ENCODE results near the gene SSTR5.

Gene SSTR5

DNA sequence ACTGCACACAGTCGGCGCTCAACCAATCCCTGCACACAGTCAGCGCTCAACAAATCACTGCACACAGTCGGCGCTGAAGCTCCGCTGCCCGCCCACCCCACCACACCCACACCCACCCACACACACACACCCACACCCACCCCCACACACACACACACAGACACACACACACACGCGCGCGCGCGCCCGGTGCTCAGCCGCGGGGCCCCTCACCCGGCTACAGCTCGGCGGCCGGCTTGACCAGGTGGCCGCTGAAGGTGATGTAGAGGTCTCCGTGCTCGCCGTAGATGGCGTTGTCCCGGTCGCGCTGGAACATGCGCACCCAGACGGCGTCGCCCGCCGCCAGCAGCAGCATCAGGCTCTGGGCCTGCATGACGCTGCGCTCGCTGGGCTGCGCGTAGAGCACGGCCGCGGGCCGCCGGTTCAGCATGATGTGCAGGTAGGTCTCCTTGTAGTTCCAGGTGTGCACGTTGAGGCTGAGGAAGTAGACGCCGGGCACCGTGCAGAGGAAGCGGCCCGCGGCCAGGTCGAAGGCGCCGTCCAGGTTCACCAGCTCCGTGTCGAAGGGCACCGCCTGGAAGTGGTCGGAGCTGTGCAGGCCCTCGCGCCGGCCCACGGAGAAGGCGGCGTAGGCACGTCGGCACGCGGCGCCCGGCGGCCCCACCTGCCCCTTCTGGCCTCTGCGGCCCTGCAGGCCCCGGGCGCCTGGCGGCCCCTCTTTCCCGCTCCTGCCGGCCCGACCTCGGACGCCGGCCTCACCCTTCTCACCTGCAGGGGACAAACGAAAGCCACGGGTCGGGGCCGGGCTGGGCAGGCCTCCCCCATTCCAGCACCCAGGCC, 21.0 kb downstream of the SSTR5 start:
- DNase-seq, result no peak

DNA sequence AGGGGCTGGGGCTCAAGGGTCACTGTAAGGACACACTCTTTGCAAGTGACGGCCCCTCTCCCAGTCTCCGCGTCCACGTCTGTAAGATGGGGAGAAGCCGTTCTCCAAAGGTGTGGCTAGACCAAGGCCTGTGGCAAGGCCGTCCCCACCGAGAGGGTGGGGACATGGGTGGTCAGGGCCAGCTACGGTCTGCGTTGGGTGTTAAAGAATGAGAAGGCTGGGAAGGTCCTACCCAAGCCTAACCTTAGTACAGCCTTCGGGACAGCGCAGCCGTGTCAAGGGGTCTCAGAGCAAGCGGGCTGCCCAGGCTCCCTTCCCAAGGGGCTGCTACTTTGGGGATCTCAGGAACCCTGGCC, 21.6 kb downstream of the SSTR5 start:
- no peak for DNase-seq

- DNase-seq, result no peak
Measured at GRCh38 chr16:1094601-1095449, 22.3 kb downstream of the SSTR5 start.

DNA sequence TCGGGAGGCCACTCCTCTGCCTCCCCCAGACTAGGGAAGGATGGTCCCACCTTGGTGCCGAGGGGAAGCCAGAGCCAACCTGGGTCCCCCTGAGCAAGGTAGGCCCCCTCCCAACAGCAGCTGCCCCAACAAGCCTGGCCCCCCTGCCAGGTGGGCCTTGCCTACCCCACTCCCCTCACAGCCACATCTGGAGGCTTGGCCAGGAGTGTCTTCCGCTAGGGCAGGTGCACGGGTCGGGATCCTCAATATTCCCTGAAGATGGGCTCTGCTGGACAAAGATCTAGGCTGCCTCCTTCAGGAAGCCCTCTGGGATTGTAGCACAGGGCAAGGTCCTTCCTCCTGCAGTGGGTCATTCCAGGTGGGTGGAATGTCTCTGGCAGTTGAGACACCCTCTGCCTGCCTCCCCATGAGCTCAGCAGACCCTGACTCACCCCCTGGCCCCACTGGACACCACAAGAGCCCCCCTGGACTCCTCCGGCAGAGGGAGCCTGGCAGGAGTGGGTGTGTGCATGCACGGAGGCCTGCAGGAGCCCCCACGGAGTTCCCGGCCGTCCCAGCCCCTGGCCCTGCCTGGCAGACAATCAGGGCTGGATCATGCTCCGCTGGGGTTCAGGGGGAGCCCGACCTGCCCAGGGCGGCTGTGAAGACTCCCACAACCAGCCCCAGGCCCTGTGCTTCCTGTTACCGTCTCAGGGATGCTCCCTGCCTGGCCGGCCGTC, 23.1 kb downstream of the SSTR5 start:
- no peak for DNase-seq

- DNase-seq, result no peak
Measured at GRCh38 chr16:1096169-1097082, 23.9 kb downstream of the SSTR5 start, which contains the start of gene C1QTNF8. Gene C1QTNF8, minus strand, starts transcription at chr16:1096244. Its CDS starts 1,322 bp downstream, at chr16:1094922.

DNA sequence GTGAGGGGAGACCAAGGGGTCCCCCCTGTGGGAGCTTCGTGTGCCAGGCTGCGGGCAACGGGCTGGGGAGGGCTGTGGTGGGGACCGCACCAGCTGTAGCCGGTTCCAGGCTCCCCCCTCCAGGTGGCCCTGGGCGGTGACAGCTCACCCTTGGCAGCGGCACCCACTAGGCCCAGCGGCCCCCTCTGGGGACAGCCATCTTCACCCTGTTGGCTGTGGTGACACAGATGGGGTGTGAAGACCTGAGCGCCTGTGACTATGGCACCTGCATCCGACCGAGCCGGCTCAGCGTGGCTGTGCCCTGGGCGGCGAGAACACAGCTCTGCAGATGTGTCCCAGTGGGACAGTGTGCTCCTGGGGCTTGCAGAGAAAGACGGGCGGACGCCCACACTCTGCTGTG, 24.6 kb downstream of the SSTR5 start:
- DNase-seq, result no peak

DNA sequence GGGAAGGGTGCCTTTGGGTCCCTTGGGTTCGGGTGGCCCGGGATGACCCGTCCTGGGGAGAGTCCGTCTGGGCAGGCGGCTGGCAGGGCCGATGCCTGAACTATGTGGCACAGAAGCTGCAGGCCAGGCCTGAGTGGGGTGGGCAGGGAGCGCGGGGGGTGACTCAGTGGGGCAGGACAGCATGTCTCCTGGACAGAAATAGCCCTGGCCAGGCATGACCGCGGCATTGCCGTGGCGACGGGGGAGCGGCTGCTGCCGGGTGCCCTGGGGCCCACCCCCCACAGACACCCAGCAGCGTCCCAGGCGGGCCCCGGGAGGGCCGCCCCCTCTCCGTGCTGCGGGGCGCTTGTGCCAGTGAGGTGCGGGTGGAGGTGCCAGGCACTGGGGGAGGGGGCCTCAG, 25.3 kb downstream of the SSTR5 start:
- DNase-seq, result no peak

GRCh38 chr16:1098266-1098991, 25.9 kb downstream of the SSTR5 start:
- no peak for DNase-seq

- no peak for DNase-seq
Measured at GRCh38 chr16:1099189-1100083, 26.9 kb downstream of the SSTR5 start.

GRCh38 chr16:1100084-1100800, 27.7 kb downstream of the SSTR5 start:
- DNase-seq, result no peak

DNA sequence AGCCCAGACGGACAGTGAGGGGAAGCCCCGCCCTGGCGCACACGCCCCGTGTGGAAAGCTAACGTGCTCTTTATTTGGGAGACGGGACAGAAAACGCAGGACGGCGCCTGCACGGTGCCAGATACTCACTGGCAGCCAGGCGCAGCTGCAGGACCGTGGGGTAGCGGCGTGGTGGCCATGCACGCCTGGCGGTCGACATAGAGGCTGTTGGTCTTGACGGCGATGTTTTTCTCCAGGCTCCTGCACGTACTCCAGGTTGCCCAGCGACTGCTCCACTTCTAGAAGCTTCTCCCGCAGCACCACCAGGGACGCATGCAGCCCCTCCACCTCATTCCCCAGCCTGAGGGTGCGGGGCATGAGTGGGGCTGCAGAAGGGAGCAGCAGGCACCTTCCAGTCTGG, 28.6 kb downstream of the SSTR5 start:
- no peak for DNase-seq

GRCh38 chr16:1101573-1102332, 29.2 kb downstream of the SSTR5 start:
- DNase-seq, result no peak

- no peak for DNase-seq
Measured at GRCh38 chr16:1102333-1102700, 29.8 kb downstream of the SSTR5 start.

- no peak for DNase-seq
Measured at GRCh38 chr16:1102921-1103635, 30.5 kb downstream of the SSTR5 start.

GRCh38 chr16:1103636-1103980, 31.1 kb downstream of the SSTR5 start:
- DNase-seq, result no peak

- peak; percentile 3 for DNase-seq
Measured at GRCh38 chr16:1105888-1106620, 33.5 kb downstream of the SSTR5 start.

GRCh38 chr16:1106659-1107058, 34.1 kb downstream of the SSTR5 start:
- DNase-seq, result no peak

DNA sequence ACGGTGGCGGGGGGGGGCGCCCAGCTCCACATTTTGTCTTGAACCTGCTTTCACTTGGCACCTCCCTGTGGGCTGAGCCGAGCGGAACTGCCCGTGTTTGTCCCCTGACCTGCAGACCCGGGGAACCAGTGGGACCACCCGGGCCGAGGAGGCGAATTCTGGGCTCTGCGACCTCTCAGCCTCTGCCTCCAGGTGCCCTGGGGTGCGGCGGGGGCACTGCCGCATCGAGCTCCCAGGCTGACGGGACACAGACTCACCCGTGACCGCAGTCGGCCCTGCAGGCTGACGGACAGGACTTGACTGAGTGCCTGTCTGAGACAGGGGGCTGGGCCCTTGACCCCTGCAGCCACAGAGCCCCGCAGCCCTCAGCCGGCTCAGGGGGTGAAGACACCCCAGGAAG, 34.6 kb downstream of the SSTR5 start:
- no peak for DNase-seq

All from kidney glomerular epithelial cell (primary cell).